Body of pancreas (tissue), 4 donors: ENCODE measurements around the gene WNK2.

Source experiments
- CTCF ChIP-seq, 7 experiments: fragments of 450-650 bp in 4 of 7; fragments of 200-600 bp in 3 of 7; sonication (generic) in 3 of 7; IDR thresholded peaks; one replicate each; pipeline ENCODE4 v1.5.1; 2016 to 2019; ENCODE audit warnings: antibody characterized with exemption in 7 of 7
- POLR2A ChIP-seq, 3 donors: fragments of 450-650 bp; IDR thresholded peaks; one replicate each; pipeline ENCODE4 v1.6.1; 2016; ENCODE audit warnings: antibody characterized with exemption in 3 of 3, mild to moderate bottlenecking in 2 of 3

- no peak for TF ChIP-seq POLR2A (IDR thresholded peaks at IDR 0.05)
- no peak for TF ChIP-seq CTCF (IDR thresholded peaks at IDR 0.05)
Observed at GRCh38 chr9:93137362-93137761, 46.6 kb upstream of the WNK2 start.
